ENCODE measurements around the gene RIN3. TPM values are rescaled to one million over a fixed set of nuclear protein-coding genes. Genes with fewer than 3 reads are reported as not detected.

The RIN3 gene
- total and polyA plus RNA-seq, 4 donors: 3.4 to 7.4 (median 5.2) TPM

GRCh38 chr14:92737619-92738188 is 224.1 kb downstream of the RIN3 start:
- WGBS (ENCODE audit: insufficient coverage): no CpG with 5 or more reads among the region's 4 CpGs
- H3K4me1 ChIP-seq (ENCODE audit: control insufficient read depth, insufficient read depth, low read length): no peaks in the 10 kb centered on the region

More at GRCh38 chr14:92737619-92738188, 224.1 kb downstream of the RIN3 start:
- DNase-seq (ENCODE audit: low read depth in 4 of 6, low spot score in 6 of 6): no peak
- Histone ChIP-seq H3K27ac (ENCODE audit: low read depth, low read length) (no peak overlapping the region), H3K9me3 (ENCODE audit: control insufficient read depth, insufficient read depth, low read length) (no peaks in the 10 kb centered on the region), H3K4me3 (ENCODE audit: low read depth, low read length) (no peak overlapping the region), H3K36me3 (ENCODE audit: control insufficient read depth, insufficient read depth, low read length) (peaks cover 17% of the 10 kb centered on the region), H3K27me3 (ENCODE audit: control insufficient read depth, insufficient read depth, low read length) (no peaks in the 10 kb centered on the region)

Other genes with a start within 250 kb of the RIN3 start
- gene SLC24A4, start 190.6 kb upstream of the RIN3 start, total RNA-seq: 1 to 10 TPM; 5.8 to 7.4 TPM
- 10 to 100 TPM in 1 of 2 donors, 1 to 10 TPM in 1; 6.4 to 11.8 TPM for gene SLC24A4, start 190.6 kb upstream of the RIN3 start, polyA plus RNA-seq (ENCODE audit: insufficient read length in 2 of 2)
- 100 to 1,000 TPM in 1 of 2 donors, 10 to 100 TPM in 1; 89.6 to 118 TPM for gene LGMN, start 234.8 kb downstream of the RIN3 start, total RNA-seq
- 10 to 100 TPM; 67.4 to 86.9 TPM for gene LGMN, start 234.8 kb downstream of the RIN3 start, polyA plus RNA-seq (ENCODE audit: insufficient read length in 2 of 2)

Data from spinal cord (tissue), 10 donors.